ENCODE data around the gene SCGB3A1.
A peak's percentile ranks its signal among the peaks of the same experiment; 100 is the strongest.

Gene SCGB3A1

DNA sequence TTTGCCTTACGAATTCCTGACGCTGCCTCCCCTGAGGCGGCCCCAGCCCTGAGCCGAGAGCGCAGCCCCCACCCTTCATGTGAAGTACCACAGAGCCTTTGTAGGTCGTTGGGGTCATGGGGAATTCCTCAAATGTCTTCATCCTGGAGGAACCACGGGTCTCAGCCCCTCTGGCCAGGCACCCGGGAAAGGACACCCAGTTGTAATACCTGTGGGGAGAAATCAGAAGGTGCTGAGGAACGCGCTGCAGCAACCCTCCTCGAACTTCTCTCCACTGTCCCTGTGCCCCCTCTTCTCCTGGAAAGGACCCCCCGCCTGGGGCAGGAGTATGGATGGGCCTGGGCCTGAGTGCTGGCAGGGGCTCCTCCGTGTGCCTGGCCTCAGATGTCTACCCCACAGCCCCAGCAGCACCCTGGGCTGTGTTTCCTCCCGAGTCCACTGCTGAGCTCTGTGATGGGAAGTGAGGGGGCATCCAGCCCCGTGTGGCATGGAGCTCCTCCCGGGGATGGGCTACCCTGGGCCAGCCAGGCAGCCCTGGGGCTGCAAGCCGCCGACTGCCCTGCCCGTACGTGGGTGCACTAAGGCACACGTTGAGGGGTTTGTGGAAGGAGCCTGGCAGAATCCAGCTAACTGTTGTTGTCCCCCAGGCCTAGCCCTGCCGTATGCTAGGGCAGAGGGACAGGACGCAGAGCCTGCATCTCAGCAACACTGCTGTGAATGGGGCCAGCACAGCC is 18.7 kb upstream of the SCGB3A1 start:
- Histone ChIP-seq H3K9ac (ENCODE audit: insufficient read length, low read depth) (no peak overlapping the region), H3K27me3 (ENCODE audit: insufficient read depth, insufficient read length) (no peaks in the 10 kb centered on the region), H3K4me1 (ENCODE audit: insufficient read depth, insufficient read length) (peaks cover 2% of the 10 kb centered on the region), H3K36me3 (ENCODE audit: insufficient read depth, insufficient read length, low read length) (peaks cover 5% of the 10 kb centered on the region), H3K9me3 (ENCODE audit: insufficient read depth, low read length) (no peaks in the 10 kb centered on the region), H3K4me3 (ENCODE audit: insufficient read length, low read depth) (no peak overlapping the region)
- TF ChIP-seq YY1 (IDR thresholded peaks at IDR 0.05; ENCODE audit: insufficient read depth, insufficient read length): no peak
- TF ChIP-seq ZNF274 (IDR thresholded peaks at IDR 0.05; ENCODE audit: low read depth, low read length): no peak
- TF ChIP-seq SUZ12 (IDR thresholded peaks at IDR 0.05; ENCODE audit: extremely low read depth, insufficient read depth, insufficient read length): no peak
- DNase-seq (ENCODE audit: low read depth, low spot score): no peak

DNA sequence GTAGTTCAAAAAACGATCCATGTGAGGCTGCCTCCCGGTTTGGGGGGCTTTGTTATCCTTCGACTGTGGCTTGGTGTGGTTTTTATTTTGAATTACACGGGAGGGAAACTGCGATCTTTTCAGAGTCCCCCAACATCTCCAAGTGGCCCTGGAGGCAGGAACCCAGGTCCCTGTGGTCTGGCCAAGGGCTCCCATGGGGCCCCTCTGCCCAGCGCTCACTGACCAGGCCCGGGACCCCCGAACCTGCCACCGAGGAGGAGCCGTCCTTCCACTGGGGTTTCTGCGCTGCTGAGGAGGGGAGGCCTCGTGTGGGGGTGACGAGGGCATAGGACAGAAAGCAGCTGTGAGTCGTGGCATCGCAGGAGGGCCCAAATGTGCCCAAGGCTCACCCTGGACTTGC is 18.1 kb upstream of the SCGB3A1 start:
- H3K9me3 ChIP-seq (ENCODE audit: insufficient read depth, low read length): no peaks in the 10 kb centered on the region
- TF ChIP-seq ZNF274 (IDR thresholded peaks at IDR 0.05; ENCODE audit: low read depth, low read length): no peak
- no peak for TF ChIP-seq SUZ12 (IDR thresholded peaks at IDR 0.05; ENCODE audit: extremely low read depth, insufficient read depth, insufficient read length)
- TF ChIP-seq YY1 (IDR thresholded peaks at IDR 0.05; ENCODE audit: insufficient read depth, insufficient read length): no peak
- no peak overlapping the region for H3K4me3 ChIP-seq (ENCODE audit: insufficient read length, low read depth)
- H3K36me3 ChIP-seq (ENCODE audit: insufficient read depth, insufficient read length, low read length): peaks cover 5% of the 10 kb centered on the region
- no peak overlapping the region for H3K9ac ChIP-seq (ENCODE audit: insufficient read length, low read depth)
- no peaks in the 10 kb centered on the region for H3K27me3 ChIP-seq (ENCODE audit: insufficient read depth, insufficient read length)
- peaks cover 2% of the 10 kb centered on the region for H3K4me1 ChIP-seq (ENCODE audit: insufficient read depth, insufficient read length)
- DNase-seq (ENCODE audit: low read depth, low spot score): no peak

DNA sequence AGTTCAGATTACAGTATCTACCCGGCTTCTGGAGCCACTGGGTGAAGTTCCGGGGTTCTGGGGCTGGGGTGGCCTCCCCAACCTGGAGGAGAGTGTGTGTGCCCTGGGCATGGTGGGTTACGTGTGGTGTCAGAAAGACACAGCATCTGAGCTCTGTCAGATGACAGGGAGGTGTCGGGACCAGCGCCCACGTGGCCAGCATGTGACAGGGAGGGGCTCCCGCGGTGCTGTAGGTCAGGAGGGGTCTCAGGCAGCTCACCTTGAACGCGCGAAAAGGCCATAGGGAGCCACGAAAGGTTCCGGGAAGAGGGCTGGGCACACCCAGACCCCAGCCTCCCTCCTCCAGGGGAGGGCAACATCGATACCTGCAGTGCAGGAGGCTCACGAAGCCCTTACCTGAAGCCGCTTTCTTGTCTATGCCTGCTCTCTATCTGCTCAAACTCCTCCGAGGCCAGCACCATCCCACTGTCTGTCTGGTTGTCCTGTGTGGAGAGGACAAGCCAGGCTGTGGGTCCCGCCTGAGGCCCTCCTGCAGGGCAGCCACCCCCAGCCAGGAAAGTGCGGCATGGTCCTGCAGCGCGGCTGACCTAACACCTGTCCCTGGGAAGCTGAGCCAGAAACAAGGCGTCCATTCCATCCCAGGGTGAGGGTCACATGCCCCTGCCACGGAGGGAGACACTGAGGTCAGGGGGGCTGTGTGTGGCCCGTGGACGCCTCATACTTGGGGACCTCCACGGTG is 17.4 kb upstream of the SCGB3A1 start:
- peaks cover 4% of the 10 kb centered on the region for H3K4me1 ChIP-seq (ENCODE audit: insufficient read depth, insufficient read length)
- no peaks in the 10 kb centered on the region for H3K9me3 ChIP-seq (ENCODE audit: insufficient read depth, low read length)
- TF ChIP-seq SUZ12 (IDR thresholded peaks at IDR 0.05; ENCODE audit: extremely low read depth, insufficient read depth, insufficient read length) (no peak), ZNF274 (IDR thresholded peaks at IDR 0.05; ENCODE audit: low read depth, low read length) (no peak), YY1 (IDR thresholded peaks at IDR 0.05; ENCODE audit: insufficient read depth, insufficient read length) (no peak)
- H3K27me3 ChIP-seq (ENCODE audit: insufficient read depth, insufficient read length): no peaks in the 10 kb centered on the region
- H3K9ac ChIP-seq (ENCODE audit: insufficient read length, low read depth): no peak overlapping the region
- no peak for DNase-seq (ENCODE audit: low read depth, low spot score)
- H3K4me3 ChIP-seq (ENCODE audit: insufficient read length, low read depth): no peak overlapping the region
- H3K36me3 ChIP-seq (ENCODE audit: insufficient read depth, insufficient read length, low read length): peaks cover 2% of the 10 kb centered on the region

DNA sequence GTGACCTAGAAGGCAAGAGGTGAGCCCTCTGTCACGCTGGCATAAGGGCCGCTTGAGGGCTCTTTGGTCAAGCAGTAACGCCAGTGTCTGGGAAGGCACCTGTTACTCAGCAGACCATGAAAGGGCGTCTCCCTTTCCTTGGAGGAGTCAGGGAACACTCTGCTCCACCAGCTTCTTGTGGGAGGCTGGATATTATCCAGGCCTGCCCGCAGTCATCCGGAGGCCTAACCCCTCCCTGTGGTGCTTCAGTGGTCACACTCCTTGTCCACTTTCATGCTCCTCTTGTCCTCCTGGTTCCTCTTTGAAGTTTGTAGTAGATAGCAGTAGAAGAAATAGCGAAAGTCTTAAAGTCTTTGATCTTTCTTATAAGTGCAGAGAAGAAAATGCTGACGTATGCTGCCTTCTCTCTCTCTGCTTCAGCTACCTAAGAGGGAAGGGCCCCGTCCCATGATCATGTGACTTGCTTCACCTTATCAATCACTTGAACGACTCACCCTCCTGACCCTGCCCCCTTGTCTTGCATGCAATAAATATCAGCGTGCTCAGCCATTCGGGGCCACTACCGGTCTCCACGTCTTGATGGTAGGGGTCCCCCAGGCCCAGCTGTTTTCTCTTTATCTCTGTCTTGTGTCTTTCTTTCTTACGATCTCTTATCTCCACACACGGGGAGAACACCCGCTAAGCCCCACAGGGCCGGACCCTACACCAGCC is 16.7 kb upstream of the SCGB3A1 start:
- Histone ChIP-seq H3K4me3 (ENCODE audit: insufficient read length, low read depth) (no peak overlapping the region), H3K36me3 (ENCODE audit: insufficient read depth, insufficient read length, low read length) (no peaks in the 10 kb centered on the region), H3K4me1 (ENCODE audit: insufficient read depth, insufficient read length) (peaks cover 4% of the 10 kb centered on the region), H3K27me3 (ENCODE audit: insufficient read depth, insufficient read length) (no peaks in the 10 kb centered on the region), H3K9me3 (ENCODE audit: insufficient read depth, low read length) (no peaks in the 10 kb centered on the region), H3K9ac (ENCODE audit: insufficient read length, low read depth) (no peak overlapping the region)
- DNase-seq (ENCODE audit: low read depth, low spot score): no peak
- TF ChIP-seq SUZ12 (IDR thresholded peaks at IDR 0.05; ENCODE audit: extremely low read depth, insufficient read depth, insufficient read length) (no peak), YY1 (IDR thresholded peaks at IDR 0.05; ENCODE audit: insufficient read depth, insufficient read length) (no peak), ZNF274 (IDR thresholded peaks at IDR 0.05; ENCODE audit: low read depth, low read length) (no peak)

DNA sequence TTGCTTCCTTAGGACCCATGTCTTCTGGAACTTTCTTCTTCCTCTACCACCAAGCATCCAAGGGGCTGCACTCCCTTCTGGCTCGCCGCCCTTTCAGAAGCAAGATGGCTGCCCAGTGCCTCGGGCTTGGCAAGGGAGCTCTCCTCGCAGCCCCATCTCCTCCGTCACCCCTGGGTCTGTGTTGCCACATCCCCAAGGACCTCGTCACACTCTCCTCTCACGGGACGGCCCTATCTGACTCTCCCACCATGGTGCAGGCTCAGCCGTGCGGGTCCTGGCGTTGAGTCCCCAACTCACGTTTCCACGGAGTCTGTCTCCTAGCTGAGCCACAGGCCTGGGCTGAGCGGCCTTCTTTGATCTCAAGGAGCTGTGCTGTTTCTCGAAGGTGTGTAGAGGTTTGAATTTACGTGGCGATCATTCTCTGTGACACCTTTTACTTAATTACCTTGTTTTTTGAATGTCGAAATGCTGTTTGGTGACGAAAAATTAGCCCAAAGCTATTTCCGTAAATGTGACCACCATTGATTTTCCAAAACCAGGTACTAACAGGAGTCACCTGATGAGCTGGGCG is 15.0 kb upstream of the SCGB3A1 start:
- Histone ChIP-seq H3K9me3 (ENCODE audit: insufficient read depth, low read length) (no peaks in the 10 kb centered on the region), H3K4me1 (ENCODE audit: insufficient read depth, insufficient read length) (peaks cover 4% of the 10 kb centered on the region), H3K27me3 (ENCODE audit: insufficient read depth, insufficient read length) (no peaks in the 10 kb centered on the region), H3K4me3 (ENCODE audit: insufficient read length, low read depth) (no peak overlapping the region), H3K9ac (ENCODE audit: insufficient read length, low read depth) (no peak overlapping the region), H3K36me3 (ENCODE audit: insufficient read depth, insufficient read length, low read length) (no peaks in the 10 kb centered on the region)
- no peak for DNase-seq (ENCODE audit: low read depth, low spot score)
- TF ChIP-seq ZNF274 (IDR thresholded peaks at IDR 0.05; ENCODE audit: low read depth, low read length) (no peak), SUZ12 (IDR thresholded peaks at IDR 0.05; ENCODE audit: extremely low read depth, insufficient read depth, insufficient read length) (no peak), YY1 (IDR thresholded peaks at IDR 0.05; ENCODE audit: insufficient read depth, insufficient read length) (no peak)

DNA sequence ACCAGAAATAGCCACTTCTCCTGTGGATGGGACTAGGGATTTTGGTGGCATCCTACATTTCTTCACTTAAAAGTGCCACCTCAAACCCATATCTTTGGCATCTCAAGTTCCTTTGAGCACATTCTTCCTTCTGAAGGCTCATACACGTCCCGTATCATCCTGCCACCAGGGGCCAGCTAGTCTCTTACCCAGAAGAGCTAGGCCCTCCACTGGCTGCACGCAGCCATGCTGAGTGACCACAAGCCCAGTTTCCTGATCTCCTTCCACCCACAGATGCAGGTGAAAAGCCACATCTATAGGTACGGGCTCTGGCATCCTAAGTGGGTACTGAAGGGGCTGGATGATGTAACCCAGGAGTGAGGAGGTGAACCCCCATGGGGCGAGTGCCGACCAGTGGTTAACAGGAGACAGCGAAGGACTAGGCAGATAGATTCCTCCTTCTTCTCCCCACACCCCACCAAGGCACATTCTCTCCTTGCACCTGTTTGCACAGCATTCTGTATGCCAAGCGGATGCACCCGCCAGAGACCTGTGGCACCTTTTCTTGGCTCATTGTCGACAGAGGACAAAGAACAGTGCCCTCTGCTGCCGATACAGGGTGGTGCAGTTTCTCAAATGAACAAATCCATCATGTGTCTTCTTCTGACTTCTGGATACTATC is 14.4 kb upstream of the SCGB3A1 start:
- TF ChIP-seq YY1 (IDR thresholded peaks at IDR 0.05; ENCODE audit: insufficient read depth, insufficient read length) (no peak), SUZ12 (IDR thresholded peaks at IDR 0.05; ENCODE audit: extremely low read depth, insufficient read depth, insufficient read length) (no peak), ZNF274 (IDR thresholded peaks at IDR 0.05; ENCODE audit: low read depth, low read length) (no peak)
- no peaks in the 10 kb centered on the region for H3K9me3 ChIP-seq (ENCODE audit: insufficient read depth, low read length)
- no peak overlapping the region for H3K4me3 ChIP-seq (ENCODE audit: insufficient read length, low read depth)
- peak; percentile 50 for DNase-seq (ENCODE audit: low read depth, low spot score)
- H3K9ac ChIP-seq (ENCODE audit: insufficient read length, low read depth): no peak overlapping the region
- H3K27me3 ChIP-seq (ENCODE audit: insufficient read depth, insufficient read length): no peaks in the 10 kb centered on the region
- no peaks in the 10 kb centered on the region for H3K36me3 ChIP-seq (ENCODE audit: insufficient read depth, insufficient read length, low read length)
- peaks cover 2% of the 10 kb centered on the region for H3K4me1 ChIP-seq (ENCODE audit: insufficient read depth, insufficient read length)
